HepG2 (cell line): ENCODE data around the gene SPINDOC. TPM values are rescaled to one million over a fixed set of nuclear protein-coding genes. Genes with fewer than 3 reads are reported as not detected.

Source experiments
- CBX1 ChIP-seq: IDR thresholded peaks from one replicate; pipeline ENCODE4 v1.6.1; 2016; ENCODE audit warnings: antibody characterized with exemption, low read depth
- CC2D1A ChIP-seq: sonication (generic); formaldehyde crosslinking; IDR thresholded peaks from 2 replicates; pipeline ENCODE4 v1.8.1; 2023; ENCODE audit warnings: mild to moderate bottlenecking, missing genetic modification reagents
- FUBP1 ChIP-seq: sonication (generic); formaldehyde crosslinking; IDR thresholded peaks from 2 replicates; pipeline ENCODE4 v1.5.1; 2020; ENCODE audit warnings: missing genetic modification reagents, mild to moderate bottlenecking, borderline replicate concordance
- HNF4G ChIP-seq, 2 experiments: sonication (generic) in 1 of 2; formaldehyde crosslinking in 1 of 2; IDR thresholded peaks; 2 replicates each; pipeline versions ENCODE4 v1.4.0 to v1.6.1; 2011 to 2020; ENCODE audit warnings: borderline replicate concordance in 2 of 2, low read depth in 2 of 2, mild to moderate bottlenecking in 2 of 2, low read length in 1 of 2, missing genetic modification reagents in 1 of 2, moderate library complexity in 1 of 2
- PAF1 ChIP-seq: IDR thresholded peaks from 2 replicates; pipeline ENCODE4 v1.6.1; 2016; ENCODE audit warnings: missing genetic modification reagents, missing compliant biosample characterization
- PRPF4 ChIP-seq: fragments of 200-400 bp; formaldehyde crosslinking; IDR thresholded peaks from 2 replicates; pipeline ENCODE4 v1.6.1; 2016; ENCODE audit warnings: low read length, low read depth; ENCODE audit not compliant: poor library complexity, severe bottlenecking
- PTBP1 ChIP-seq: fragments of 200-400 bp; formaldehyde crosslinking; IDR thresholded peaks from 2 replicates; pipeline ENCODE4 v1.6.1; 2018; ENCODE audit warnings: low read length, low read depth; ENCODE audit not compliant: poor library complexity, severe bottlenecking
- TMF1 ChIP-seq: sonication (generic); formaldehyde crosslinking; IDR thresholded peaks from 2 replicates; pipeline ENCODE4 v1.8.1; 2022; ENCODE audit warnings: low read depth, missing genetic modification reagents
- ZBTB34 ChIP-seq: sonication (generic); formaldehyde crosslinking; IDR thresholded peaks from 2 replicates; pipeline ENCODE4 v1.8.0; 2022; ENCODE audit warnings: mild to moderate bottlenecking, missing genetic modification reagents
- ZFYVE20 ChIP-seq: sonication (generic); formaldehyde crosslinking; IDR thresholded peaks from 2 replicates; pipeline ENCODE4 v1.8.0; 2023; ENCODE audit warnings: low read depth, mild to moderate bottlenecking, moderate library complexity, missing genetic modification reagents, borderline replicate concordance
- ZNF12 ChIP-seq: sonication (generic); formaldehyde crosslinking; IDR thresholded peaks from 2 replicates; pipeline ENCODE4 v1.5.0; 2020; ENCODE audit warnings: missing genetic modification reagents
- ZNF263 ChIP-seq: sonication (generic); formaldehyde crosslinking; IDR thresholded peaks from 2 replicates; pipeline ENCODE4 v1.4.0; 2020; ENCODE audit warnings: missing genetic modification reagents
- ZNF274 ChIP-seq: sonication (generic); formaldehyde crosslinking; IDR thresholded peaks from 2 replicates; pipeline ENCODE4 v1.5.1; 2020; ENCODE audit warnings: mild to moderate bottlenecking, missing genetic modification reagents
- ZNF280B ChIP-seq: sonication (generic); formaldehyde crosslinking; IDR thresholded peaks from 2 replicates; pipeline ENCODE4 v1.5.0; 2020; ENCODE audit warnings: missing genetic modification reagents, mild to moderate bottlenecking, borderline replicate concordance
- ZNF446 ChIP-seq: sonication (generic); formaldehyde crosslinking; IDR thresholded peaks from 2 replicates; pipeline ENCODE4 v1.5.0; 2020; ENCODE audit warnings: mild to moderate bottlenecking, missing genetic modification reagents
- ZNF569 ChIP-seq: sonication (generic); formaldehyde crosslinking; IDR thresholded peaks from 2 replicates; pipeline ENCODE4 v1.5.0; 2020; ENCODE audit warnings: mild to moderate bottlenecking, missing genetic modification reagents, moderate library complexity, borderline replicate concordance
- ZNF619 ChIP-seq: sonication (generic); formaldehyde crosslinking; IDR thresholded peaks from 2 replicates; pipeline ENCODE4 v1.4.0; 2020; ENCODE audit warnings: mild to moderate bottlenecking, missing genetic modification reagents
- ZNF777 ChIP-seq: sonication (generic); formaldehyde crosslinking; IDR thresholded peaks from 2 replicates; pipeline ENCODE4 v1.4.0; 2020; ENCODE audit warnings: missing genetic modification reagents
- polyA plus RNA-seq, 8 experiments: library from polyadenylated mRNA; depleted of rRNA in 3 of 8; stranded (reverse) in 7 of 8; unstranded in 1 of 8; fragments of >200 nt; fragmentation: Illumina TruSeq in 4 of 8; extraction: Trizol in 4 of 8; gene quantifications; 2 replicates each; pipeline versions ENCODE4 v1.2.1 to v1.2.3, GENCODE V29; 2011 to 2016; ENCODE audit warnings: low read depth in 4 of 8, missing spikeins in 1 of 8, mixed read lengths in 1 of 8; ENCODE audit not compliant: insufficient read depth in 1 of 8
- total RNA-seq, 5 experiments: library from RNA; depleted of rRNA; stranded (reverse); fragments of >200 nt; fragmentation: Illumina TruSeq; extraction: Trizol; gene quantifications; 2 replicates each; pipeline ENCODE4 v1.2.3, GENCODE V29; 2016; ENCODE audit warnings: low read depth in 1 of 5
- TF ChIP-seq, protein P1 (sequence below): IDR thresholded peaks from 2 replicates; pipeline ENCODE4 v1.6.1; 2016; ENCODE audit warnings: missing compliant biosample characterization, missing genetic modification reagents, borderline replicate concordance
- TF ChIP-seq, protein P2 (sequence below): IDR thresholded peaks from 2 replicates; pipeline ENCODE4 v1.6.1; 2012; ENCODE audit warnings: inconsistent platforms
- TF ChIP-seq, protein P3 (sequence below): fragments of 450-650 bp; IDR thresholded peaks from 2 replicates; pipeline ENCODE4 v1.6.1; 2016

SPINDOC gene
- total and polyA plus RNA-seq, 2 of the 13 experiments (the other 11 are each of a cell fraction or from before 2014, with no cell fraction given) = 21.4 to 29.9 TPM

- TF ChIP-seq ZBTB34 (no peak), ZNF619 (CRISPR knock-in tag) (no peak), PRPF4 (no peak), CC2D1A (no peak), ZNF446 (CRISPR knock-in tag) (peak; percentile 40; the same call in 1 of the 2 replicates), ZNF12 (no peak), ZNF263 (CRISPR knock-in tag) (peak; percentile 87), ZNF274 (CRISPR knock-in tag) (0 out of 2 replicates have a peak, but pooled peaks have one; percentile 15), ZNF777 (CRISPR knock-in tag) (no peak), ZNF280B (CRISPR knock-in tag) (no peak), CBX1 (no peak), TMF1 (CRISPR knock-in tag) (no peak), ZNF569 (CRISPR knock-in tag) (no peak), PTBP1 (no peak), PAF1 (CRISPR knock-in tag) (no peak), HNF4G (IDR thresholded peaks at IDR 0.05; ENCODE audit: borderline replicate concordance, low read depth, low read length) (no peak), HNF4G (CRISPR knock-in tag; IDR thresholded peaks at IDR 0.05; ENCODE audit: borderline replicate concordance, low read depth) (no peak), FUBP1 (CRISPR knock-in tag) (no peak), ZFYVE20 (0 out of 2 replicates have a peak, but pooled peaks have one; percentile 36)
- TF ChIP-seq, protein P1, sequence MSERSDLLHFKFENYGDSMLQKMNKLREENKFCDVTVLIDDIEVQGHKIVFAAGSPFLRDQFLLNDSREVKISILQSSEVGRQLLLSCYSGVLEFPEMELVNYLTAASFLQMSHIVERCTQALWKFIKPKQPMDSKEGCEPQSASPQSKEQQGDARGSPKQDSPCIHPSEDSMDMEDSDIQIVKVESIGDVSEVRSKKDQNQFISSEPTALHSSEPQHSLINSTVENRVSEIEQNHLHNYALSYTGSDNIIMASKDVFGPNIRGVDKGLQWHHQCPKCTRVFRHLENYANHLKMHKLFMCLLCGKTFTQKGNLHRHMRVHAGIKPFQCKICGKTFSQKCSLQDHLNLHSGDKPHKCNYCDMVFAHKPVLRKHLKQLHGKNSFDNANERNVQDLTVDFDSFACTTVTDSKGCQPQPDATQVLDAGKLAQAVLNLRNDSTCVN (CRISPR knock-in tag) = no peak
- TF ChIP-seq, protein P2, sequence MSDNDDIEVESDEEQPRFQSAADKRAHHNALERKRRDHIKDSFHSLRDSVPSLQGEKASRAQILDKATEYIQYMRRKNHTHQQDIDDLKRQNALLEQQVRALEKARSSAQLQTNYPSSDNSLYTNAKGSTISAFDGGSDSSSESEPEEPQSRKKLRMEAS = 0 out of 2 replicates have a peak, but pooled peaks have one; percentile 17
- TF ChIP-seq, protein P3, sequence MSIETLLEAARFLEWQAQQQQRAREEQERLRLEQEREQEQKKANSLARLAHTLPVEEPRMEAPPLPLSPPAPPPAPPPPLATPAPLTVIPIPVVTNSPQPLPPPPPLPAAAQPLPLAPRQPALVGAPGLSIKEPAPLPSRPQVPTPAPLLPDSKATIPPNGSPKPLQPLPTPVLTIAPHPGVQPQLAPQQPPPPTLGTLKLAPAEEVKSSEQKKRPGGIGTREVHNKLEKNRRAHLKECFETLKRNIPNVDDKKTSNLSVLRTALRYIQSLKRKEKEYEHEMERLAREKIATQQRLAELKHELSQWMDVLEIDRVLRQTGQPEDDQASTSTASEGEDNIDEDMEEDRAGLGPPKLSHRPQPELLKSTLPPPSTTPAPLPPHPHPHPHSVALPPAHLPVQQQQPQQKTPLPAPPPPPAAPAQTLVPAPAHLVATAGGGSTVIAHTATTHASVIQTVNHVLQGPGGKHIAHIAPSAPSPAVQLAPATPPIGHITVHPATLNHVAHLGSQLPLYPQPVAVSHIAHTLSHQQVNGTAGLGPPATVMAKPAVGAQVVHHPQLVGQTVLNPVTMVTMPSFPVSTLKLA = no peak
Observed at GRCh38 chr11:63769714-63770455, 43.4 kb upstream of the SPINDOC start (continued).
